OCI-LY3 (cell line): ENCODE measurements around the gene GPR107.
A peak's percentile ranks its signal among the peaks of the same experiment; 100 is the strongest.

Experiments
- H2AFZ ChIP-seq: fragments of 200-600, 300-600 bp; shearing (Covaris generic); 2 replicates; pipeline ENCODE4 v1.6.0; 2014; ENCODE audit warnings: antibody characterized with exemption, low read depth, low read length
- H3K27ac ChIP-seq: fragments of 200-600, 300-600 bp; sonication (generic); 2 replicates; pipeline ENCODE4 v1.5.1; 2014; ENCODE audit warnings: mild to moderate bottlenecking, low read length, moderate library complexity, mixed read lengths
- H3K27me3 ChIP-seq: fragments of 200-600, 300-600 bp; sonication (generic); 2 replicates; pipeline ENCODE4 v1.6.1; 2014; ENCODE audit warnings: low read depth, low read length, mixed read lengths
- H3K36me3 ChIP-seq: fragments of 200-600, 300-600 bp; sonication (generic); replicated peaks from 2 replicates; pipeline ENCODE3; 2014; ENCODE audit warnings: low read depth, low read length, mixed read lengths
- H3K4me1 ChIP-seq: fragments of 300-600, 200-600 bp; sonication (generic); 2 replicates; pipeline ENCODE4 v1.6.1; 2014; ENCODE audit warnings: low read length, mixed read lengths
- H3K4me2 ChIP-seq: fragments of 200-600, 300-600 bp; sonication (generic); 2 replicates; pipeline ENCODE4 v1.6.1; 2014; ENCODE audit warnings: low read length, mixed read lengths
- H3K4me3 ChIP-seq: fragments of 300-600, 200-600 bp; sonication (generic); 2 replicates; pipeline ENCODE4 v1.5.1; 2014; ENCODE audit warnings: antibody characterized with exemption, mild to moderate bottlenecking, low read length, moderate library complexity
- H3K79me2 ChIP-seq: fragments of 300-600, 200-600 bp; shearing (Covaris generic); 2 replicates; pipeline ENCODE4 v1.6.1; 2014; ENCODE audit warnings: mild to moderate bottlenecking, low read length, mixed read lengths
- H3K9ac ChIP-seq: fragments of 300-600, 200-600 bp; shearing (Covaris generic); 2 replicates; pipeline ENCODE4 v1.6.0; 2014; ENCODE audit warnings: mild to moderate bottlenecking, low read length, moderate library complexity
- H3K9me3 ChIP-seq: fragments of 200-600, 300-600 bp; shearing (Covaris generic); 2 replicates; pipeline ENCODE4 v1.6.1; 2014; ENCODE audit warnings: low read length, mixed read lengths; ENCODE audit not compliant: insufficient read depth
- H4K20me1 ChIP-seq: fragments of 200-600, 300-600 bp; sonication (generic); 2 replicates; pipeline ENCODE4 v1.6.1; 2016; ENCODE audit warnings: low read length, mixed read lengths; ENCODE audit not compliant: insufficient read depth
- CTCF ChIP-seq: fragments of 200-600, 300-600 bp; sonication (generic); IDR thresholded peaks from 2 replicates; pipeline ENCODE4 v1.5.1; 2014; ENCODE audit warnings: antibody characterized with exemption, low read length, low read depth
- EZH2phosphoT487 ChIP-seq: fragments of 200-600 bp; shearing (Covaris generic); IDR thresholded peaks from 2 replicates; pipeline ENCODE4 v1.6.1; 2018; ENCODE audit warnings: antibody characterized with exemption, mixed run types, low read depth

The GPR107 gene

GRCh38 chr9:130039528-130040147, 14.1 kb upstream of the GPR107 start:
- Histone ChIP-seq H2AFZ (no peak overlapping the region), H3K79me2 (peaks cover 99% of the 10 kb centered on the region), H3K4me3 (peak overlapping the region; percentile 80), H3K27ac (peak overlapping the region; percentile 99), H3K9me3 (no peaks in the 10 kb centered on the region), H3K27me3 (no peaks in the 10 kb centered on the region), H3K9ac (peak overlapping the region; percentile 98), H4K20me1 (peaks cover 35% of the 10 kb centered on the region), H3K4me1 (peaks cover 58% of the 10 kb centered on the region), H3K36me3 (peaks cover 49% of the 10 kb centered on the region), H3K4me2 (peak overlapping the region; percentile 78)
- TF ChIP-seq EZH2phosphoT487 (no peak), CTCF (peak; percentile 28; the same call in 1 of the 2 replicates)

GRCh38 chr9:130040984-130041647, 12.6 kb upstream of the GPR107 start:
- Histone ChIP-seq H3K4me3 (peak overlapping the region; percentile 80), H3K4me2 (peak overlapping the region; percentile 56), H3K4me1 (peaks cover 57% of the 10 kb centered on the region), H3K27ac (peak overlapping the region; percentile 99), H3K27me3 (no peaks in the 10 kb centered on the region), H4K20me1 (peaks cover 21% of the 10 kb centered on the region), H3K79me2 (peaks cover 97% of the 10 kb centered on the region), H2AFZ (no peak overlapping the region), H3K9me3 (no peaks in the 10 kb centered on the region), H3K36me3 (peaks cover 39% of the 10 kb centered on the region), H3K9ac (peak overlapping the region; percentile 98)
- TF ChIP-seq EZH2phosphoT487 = no peak

- no peak overlapping the region for H2AFZ ChIP-seq
- peak overlapping the region; percentile 56 for H3K4me2 ChIP-seq
- peaks cover 51% of the 10 kb centered on the region for H3K4me1 ChIP-seq
- peaks cover 35% of the 10 kb centered on the region for H3K36me3 ChIP-seq
- peaks cover 16% of the 10 kb centered on the region; the same call in 1 of the 2 replicates for H4K20me1 ChIP-seq
- no peaks in the 10 kb centered on the region for H3K9me3 ChIP-seq
- no peak for TF ChIP-seq CTCF
- TF ChIP-seq EZH2phosphoT487 = no peak
- H3K4me3 ChIP-seq = peak overlapping the region; percentile 80
- peak overlapping the region; percentile 98 for H3K9ac ChIP-seq
- peak overlapping the region; percentile 99 for H3K27ac ChIP-seq
- H3K79me2 ChIP-seq = peaks cover 91% of the 10 kb centered on the region
- no peaks in the 10 kb centered on the region for H3K27me3 ChIP-seq
These were observed 11.9 kb upstream of the GPR107 start for GRCh38 chr9:130041648-130042405.

GRCh38 chr9:130042406-130042884, 11.3 kb upstream of the GPR107 start:
- Histone ChIP-seq H3K27me3 (no peaks in the 10 kb centered on the region), H3K9me3 (no peaks in the 10 kb centered on the region), H3K36me3 (peaks cover 31% of the 10 kb centered on the region), H3K4me3 (peak overlapping the region; percentile 80), H3K4me1 (peaks cover 45% of the 10 kb centered on the region), H4K20me1 (peaks cover 11% of the 10 kb centered on the region; the same call in 1 of the 2 replicates), H3K9ac (peak overlapping the region; percentile 98), H3K27ac (peak overlapping the region; percentile 99), H3K79me2 (peaks cover 85% of the 10 kb centered on the region), H3K4me2 (peak overlapping the region; percentile 56), H2AFZ (no peak overlapping the region)
- TF ChIP-seq CTCF = no peak
- no peak for TF ChIP-seq EZH2phosphoT487
